HG03565 (cell line): ENCODE results near the gene CYP2C8.
"Not testable (repeated sequence)": the region's sequence is repeated elsewhere in the genome, so short reads cannot be mapped to it uniquely, and the experiment has no call there.

ENCODE experiments used
- ATAC-seq: cut with Tn5 transposase; IDR thresholded peaks from one replicate; pipeline ENCODE4 v1.9.1; 2021; ENCODE audit warnings: mild to moderate bottlenecking, moderate library complexity; ENCODE audit not compliant: unreplicated experiment

Gene CYP2C8

GRCh38 chr10:95069286-95069685, at the start of gene CYP2C8:
Gene CYP2C8 (minus strand): TSS chr10:95069497. CDS start chr10:95069402, 95 bp downstream.
- ATAC-seq = no peak

- no peak for ATAC-seq
These were observed 47.6 kb upstream of the CYP2C8 start for GRCh38 chr10:95116869-95117269.

- not testable (repeated sequence) for ATAC-seq
These were observed 41.5 kb upstream of the CYP2C8 start for GRCh38 chr10:95110823-95111222.

- no peak for ATAC-seq
These were observed 28.5 kb upstream of the CYP2C8 start for GRCh38 chr10:95097805-95098204.

- ATAC-seq = no peak
These were observed 26.8 kb upstream of the CYP2C8 start for GRCh38 chr10:95096143-95096542.

- not testable (repeated sequence) for ATAC-seq
These were observed 10.3 kb upstream of the CYP2C8 start for GRCh38 chr10:95079626-95080025.

GRCh38 chr10:95077556-95077955, 8.3 kb upstream of the CYP2C8 start:
- no peak for ATAC-seq

- no peak for ATAC-seq
These were observed 1.9 kb upstream of the CYP2C8 start for GRCh38 chr10:95071107-95071660.

GRCh38 chr10:95064125-95064524, 5.2 kb downstream of the CYP2C8 start:
- not testable (repeated sequence) for ATAC-seq

GRCh38 chr10:95056744-95057363, 12.4 kb downstream of the CYP2C8 start:
- ATAC-seq = no peak

- ATAC-seq = no peak
These were observed 19.4 kb downstream of the CYP2C8 start for GRCh38 chr10:95049919-95050318.

GRCh38 chr10:95048206-95048605, 21.1 kb downstream of the CYP2C8 start:
- no peak for ATAC-seq

GRCh38 chr10:95039281-95039680, 30.0 kb downstream of the CYP2C8 start:
- ATAC-seq = no peak

GRCh38 chr10:95035332-95036295, 33.7 kb downstream of the CYP2C8 start:
- ATAC-seq = no peak

GRCh38 chr10:95034401-95034800, 34.9 kb downstream of the CYP2C8 start:
- ATAC-seq = no peak

GRCh38 chr10:95031656-95032055, 37.6 kb downstream of the CYP2C8 start:
- no peak for ATAC-seq

- ATAC-seq = no peak
These were observed 42.8 kb downstream of the CYP2C8 start for GRCh38 chr10:95026461-95026860.

- no peak for ATAC-seq
These were observed 71.5 kb downstream of the CYP2C8 start for GRCh38 chr10:94997741-94998174.

- no peak for ATAC-seq
These were observed 76.5 kb downstream of the CYP2C8 start for GRCh38 chr10:94992811-94993210.

GRCh38 chr10:94991243-94991888, 77.9 kb downstream of the CYP2C8 start:
- no peak for ATAC-seq

GRCh38 chr10:94989192-94989591, 80.1 kb downstream of the CYP2C8 start:
- no peak for ATAC-seq
